ENCODE data around the gene DPP6.

DNA sequence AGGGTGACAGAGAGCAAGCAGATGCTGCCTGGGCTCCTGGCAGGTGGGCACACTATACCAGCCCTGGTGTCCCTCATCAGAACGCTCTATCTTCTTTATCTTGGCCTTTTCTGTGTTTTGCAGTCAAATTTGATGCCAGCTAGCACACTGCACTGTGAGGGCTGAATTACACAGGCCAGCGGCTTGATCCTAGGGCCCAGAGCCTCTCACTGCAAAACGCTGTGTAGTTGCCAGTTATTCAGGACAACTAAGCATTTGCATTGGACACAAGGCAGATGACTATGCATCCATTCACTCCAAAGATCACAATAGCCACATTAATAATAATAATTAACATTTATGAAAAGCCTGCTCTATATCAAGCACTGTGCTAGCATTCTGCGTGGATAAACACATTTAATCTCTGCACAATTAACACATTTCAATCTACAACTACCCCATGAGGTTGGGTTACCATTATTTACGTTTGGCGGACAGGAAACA, 850.4 kb downstream of the DPP6 start:
- TF ChIP-seq, protein P1, sequence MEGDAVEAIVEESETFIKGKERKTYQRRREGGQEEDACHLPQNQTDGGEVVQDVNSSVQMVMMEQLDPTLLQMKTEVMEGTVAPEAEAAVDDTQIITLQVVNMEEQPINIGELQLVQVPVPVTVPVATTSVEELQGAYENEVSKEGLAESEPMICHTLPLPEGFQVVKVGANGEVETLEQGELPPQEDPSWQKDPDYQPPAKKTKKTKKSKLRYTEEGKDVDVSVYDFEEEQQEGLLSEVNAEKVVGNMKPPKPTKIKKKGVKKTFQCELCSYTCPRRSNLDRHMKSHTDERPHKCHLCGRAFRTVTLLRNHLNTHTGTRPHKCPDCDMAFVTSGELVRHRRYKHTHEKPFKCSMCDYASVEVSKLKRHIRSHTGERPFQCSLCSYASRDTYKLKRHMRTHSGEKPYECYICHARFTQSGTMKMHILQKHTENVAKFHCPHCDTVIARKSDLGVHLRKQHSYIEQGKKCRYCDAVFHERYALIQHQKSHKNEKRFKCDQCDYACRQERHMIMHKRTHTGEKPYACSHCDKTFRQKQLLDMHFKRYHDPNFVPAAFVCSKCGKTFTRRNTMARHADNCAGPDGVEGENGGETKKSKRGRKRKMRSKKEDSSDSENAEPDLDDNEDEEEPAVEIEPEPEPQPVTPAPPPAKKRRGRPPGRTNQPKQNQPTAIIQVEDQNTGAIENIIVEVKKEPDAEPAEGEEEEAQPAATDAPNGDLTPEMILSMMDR (optimal IDR thresholded peaks at IDR 0.05 in 1 of 3, IDR thresholded peaks at IDR 0.05 in 1 of 3, conservative IDR thresholded peaks at IDR 0.05 in 1 of 3; ENCODE audit: extremely low read depth in 1 of 3, insufficient read depth in 2 of 3, low read length in 3 of 3), result no peak
- TF ChIP-seq EZH2 (IDR thresholded peaks at IDR 0.05; ENCODE audit: low read length), result no peak

Data from keratinocyte (primary cell).